ENCODE data around the gene TRAPPC11.
A peak's percentile ranks its signal among the peaks of the same experiment; 100 is the strongest.
"Not testable (repeated sequence)": the region's sequence is repeated elsewhere in the genome, so short reads cannot be mapped to it uniquely, and the experiment has no call there.

The TRAPPC11 gene

DNA sequence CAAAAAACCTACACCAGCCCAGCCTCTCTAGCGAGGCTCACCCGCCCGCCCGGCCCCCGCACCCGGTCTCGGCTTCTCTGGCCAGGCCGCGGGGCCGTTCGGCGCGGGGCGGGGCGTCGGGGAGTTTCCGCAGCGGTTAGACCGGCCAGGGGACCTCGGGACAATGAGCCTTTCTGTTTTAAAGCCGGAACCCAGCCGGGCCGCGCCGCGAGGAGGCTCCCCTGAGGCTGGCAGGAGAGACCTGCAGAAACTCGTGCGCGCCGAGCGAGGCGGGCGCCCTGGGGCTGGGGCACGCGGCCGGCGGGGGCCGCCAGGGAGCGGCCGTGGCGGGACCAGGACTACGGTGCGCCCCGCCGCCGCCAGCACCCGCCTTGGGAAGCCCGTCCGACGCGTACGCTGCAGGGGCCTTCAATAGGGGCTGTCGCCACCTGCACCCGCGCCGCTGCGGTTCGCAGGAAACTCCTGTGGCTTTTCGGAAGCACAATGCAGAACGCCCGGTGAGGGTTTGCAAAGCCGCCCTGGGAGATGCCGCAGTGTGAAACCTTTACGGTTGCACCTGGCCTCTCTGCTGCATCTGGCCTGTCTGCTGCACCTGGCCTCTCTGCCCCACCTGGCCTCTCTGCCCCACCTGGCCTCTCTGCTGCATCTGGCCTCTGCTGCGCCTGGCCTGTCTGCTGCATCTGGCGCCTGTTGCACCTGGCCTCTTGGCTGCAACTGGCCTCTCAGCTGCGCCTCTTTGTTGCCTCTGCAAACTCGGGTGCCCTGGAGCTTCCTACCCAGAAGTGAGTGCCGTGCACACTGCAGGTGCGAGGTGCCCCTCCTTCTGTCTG is 63.9 kb downstream of the TRAPPC11 start:
- peak; percentile 17 to 19 for DNase-seq

DNA sequence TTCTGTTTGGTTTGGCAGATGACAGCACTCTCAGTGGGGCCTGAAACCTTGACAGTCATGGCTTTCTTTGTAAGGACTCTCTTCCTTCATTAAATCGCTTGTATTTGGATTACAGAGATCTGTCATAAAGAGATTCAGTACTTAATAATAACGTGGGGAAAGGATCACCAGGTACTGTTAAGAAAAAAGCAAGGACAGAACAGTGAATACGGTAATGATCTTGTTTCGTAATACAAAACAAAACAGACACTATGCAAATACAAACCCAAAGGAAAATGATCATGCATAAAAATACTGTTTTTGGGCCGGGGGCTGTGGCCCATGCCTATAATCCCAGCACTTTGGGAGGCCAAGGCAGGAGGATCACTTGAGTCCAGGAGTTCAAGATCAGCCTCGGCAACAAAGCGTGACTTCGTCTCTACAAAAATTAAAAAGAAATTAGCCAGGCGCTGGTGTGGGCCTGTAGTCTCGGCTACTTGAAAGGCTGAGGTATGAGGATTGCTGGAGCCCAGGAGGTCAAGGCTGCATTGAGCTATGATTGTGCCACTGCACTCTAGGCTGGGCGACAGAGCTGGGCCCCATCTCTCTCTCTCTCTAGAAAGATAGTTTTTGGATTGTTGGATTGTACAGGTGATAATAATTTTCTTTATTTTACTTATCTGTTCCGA is 64.6 kb downstream of the TRAPPC11 start:
- no peak for DNase-seq

DNA sequence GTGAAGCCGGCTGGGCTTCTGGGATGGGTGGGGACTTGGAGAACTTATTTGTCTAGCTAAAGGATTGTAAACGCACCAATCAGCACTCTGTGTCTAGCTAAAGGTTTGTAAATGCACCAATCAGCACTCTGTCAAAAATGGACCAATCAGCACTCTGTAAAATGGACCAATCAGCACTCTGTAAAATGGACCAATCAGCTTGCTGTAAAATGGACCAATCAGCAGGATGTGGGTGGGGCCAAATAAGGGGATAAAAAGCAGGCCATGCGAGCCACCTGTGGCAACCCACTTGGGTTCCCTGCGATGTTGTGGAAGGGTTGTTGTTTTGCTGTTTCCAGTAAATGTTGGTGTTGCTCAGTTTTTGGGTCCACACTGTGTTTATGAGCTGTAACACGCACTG is 66.5 kb downstream of the TRAPPC11 start:
- not testable (repeated sequence) for DNase-seq

DNA sequence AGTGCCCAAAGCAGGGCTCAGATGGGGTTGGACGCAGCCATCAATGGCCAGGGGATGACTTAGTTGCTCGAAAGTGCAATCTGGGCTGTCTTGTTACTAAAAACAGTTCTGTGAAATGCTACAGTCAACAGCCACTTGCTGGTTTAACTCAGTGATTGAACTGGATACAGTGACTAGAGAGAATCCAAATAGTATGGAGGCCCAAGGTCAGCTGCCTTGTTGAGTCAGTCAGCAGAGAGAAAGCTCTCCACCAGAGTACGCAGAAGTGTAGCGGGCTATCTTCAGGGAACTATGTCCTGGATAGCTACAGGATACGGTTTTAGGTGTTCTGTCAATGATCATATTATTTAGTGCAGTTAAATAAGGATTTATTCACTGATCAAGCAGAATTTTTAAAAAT is 68.4 kb downstream of the TRAPPC11 start:
- no peak for DNase-seq

DNA sequence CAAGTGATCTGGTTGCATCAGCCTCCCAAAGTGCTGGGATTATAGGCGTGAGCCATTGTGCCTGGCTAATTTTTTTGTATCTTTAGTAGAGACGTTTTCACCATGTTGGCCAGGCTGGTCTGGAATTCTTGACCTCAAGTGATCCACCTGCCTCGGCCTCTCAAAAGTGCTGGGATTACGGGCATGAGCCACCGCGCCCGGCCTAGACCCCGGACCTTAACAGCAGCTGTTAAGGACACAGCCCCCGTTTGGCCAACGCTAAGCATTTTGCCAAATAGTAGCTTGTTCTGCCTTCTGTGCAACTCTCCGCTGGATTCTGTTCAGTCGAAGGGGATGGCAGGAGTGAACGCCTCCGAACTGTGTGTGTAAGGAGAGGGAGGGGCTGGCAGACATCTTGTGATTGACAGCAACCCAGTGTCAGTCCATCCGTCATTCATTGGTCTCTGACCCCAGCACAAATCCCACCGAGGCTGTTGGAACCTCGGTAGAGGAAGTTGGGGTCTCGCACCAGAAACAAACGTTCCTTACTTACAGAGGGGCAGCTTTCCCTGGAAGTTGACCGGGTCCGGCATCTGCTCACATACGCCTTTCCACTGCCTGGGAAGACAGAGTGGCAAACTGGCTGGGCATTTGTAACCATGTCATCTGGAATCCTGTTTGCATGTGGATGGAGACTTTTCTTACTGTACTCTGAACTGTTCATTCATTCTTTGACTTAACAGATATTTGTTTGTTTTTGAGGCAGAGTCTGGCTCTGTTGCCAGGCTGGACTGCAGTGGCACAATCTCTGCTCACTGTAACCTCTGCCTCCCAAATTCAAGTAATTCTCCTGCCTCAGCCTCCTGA is 69.4 kb downstream of the TRAPPC11 start:
- no peak for DNase-seq

DNA sequence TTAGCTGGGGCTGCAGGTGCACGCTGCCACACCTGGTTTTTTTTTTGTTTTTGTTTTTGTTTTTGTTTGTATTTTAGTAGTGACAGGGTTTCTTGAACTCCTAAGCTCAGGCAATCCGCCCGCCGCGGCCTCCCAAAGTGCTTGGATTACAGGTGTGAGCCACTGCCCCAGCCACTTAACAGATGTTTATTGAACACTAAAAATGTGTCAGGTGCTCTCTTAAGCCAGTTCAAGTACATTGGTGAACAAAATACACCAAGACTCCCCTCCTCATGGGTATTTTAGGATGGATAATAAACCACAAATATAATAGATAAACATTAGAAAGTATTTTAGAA is 69.9 kb downstream of the TRAPPC11 start:
- DNase-seq, result no peak

DNA sequence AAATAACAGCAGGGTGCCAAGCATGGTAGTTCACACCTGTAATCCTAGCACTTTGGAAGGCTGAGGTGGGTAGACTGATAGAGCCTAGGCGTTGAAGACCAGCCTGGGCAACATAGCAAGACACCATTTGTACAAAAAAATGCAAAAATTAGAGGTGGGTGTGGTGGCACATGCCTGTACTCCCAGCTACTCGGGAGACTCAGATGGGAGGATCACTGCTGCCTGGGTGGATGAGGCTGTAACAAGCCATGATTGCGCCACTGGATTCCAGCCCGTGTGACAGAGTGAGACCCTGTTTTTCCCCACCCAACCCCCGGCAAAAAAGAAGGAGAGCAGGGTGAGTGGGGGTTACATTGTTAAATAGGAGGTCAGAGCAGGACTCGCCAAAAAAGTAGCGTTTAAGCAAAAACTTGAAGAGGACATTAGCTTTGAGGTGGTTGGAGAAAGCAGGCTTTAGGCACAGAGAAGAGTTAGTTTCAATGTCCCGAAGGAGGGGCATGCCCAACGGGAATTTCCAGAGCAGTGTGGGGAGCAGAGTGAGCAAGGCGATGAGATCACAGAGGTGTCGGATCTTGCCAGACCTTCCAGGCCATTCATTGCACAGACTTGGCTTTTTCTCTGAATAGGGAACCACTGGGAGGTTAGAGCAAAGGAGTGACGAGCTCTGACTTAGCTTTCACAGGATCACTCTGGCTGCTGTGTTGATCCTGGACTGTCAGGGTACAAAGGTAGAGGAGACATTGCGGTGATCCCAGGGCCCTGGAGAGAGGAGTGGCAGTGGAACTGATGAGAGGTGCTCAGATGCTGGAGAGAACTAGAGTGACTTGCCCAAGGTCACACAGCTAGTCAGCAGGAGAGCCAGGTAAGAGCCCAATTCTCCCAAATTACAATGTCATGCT is 70.6 kb downstream of the TRAPPC11 start:
- DNase-seq, result no peak

DNA sequence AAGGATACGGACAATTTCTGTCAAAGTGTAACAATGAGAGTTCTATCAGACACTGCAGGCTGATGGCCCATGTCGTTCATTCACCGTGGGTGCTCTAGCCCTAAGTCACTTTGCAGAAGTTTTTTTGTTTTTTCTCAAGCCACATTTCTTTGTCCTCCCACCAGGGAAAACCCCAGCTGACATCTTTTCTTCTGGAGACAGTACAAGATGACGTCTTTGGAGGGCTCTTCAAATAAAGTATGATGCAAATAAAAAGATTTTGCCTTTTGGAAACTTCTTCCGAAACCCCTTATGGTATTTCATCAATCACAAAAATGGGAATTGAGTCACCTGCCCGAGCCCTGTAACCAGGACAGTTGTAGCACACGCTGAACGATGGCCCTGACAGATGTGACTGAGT is 73.2 kb downstream of the TRAPPC11 start:
- DNase-seq, result no peak

DNA sequence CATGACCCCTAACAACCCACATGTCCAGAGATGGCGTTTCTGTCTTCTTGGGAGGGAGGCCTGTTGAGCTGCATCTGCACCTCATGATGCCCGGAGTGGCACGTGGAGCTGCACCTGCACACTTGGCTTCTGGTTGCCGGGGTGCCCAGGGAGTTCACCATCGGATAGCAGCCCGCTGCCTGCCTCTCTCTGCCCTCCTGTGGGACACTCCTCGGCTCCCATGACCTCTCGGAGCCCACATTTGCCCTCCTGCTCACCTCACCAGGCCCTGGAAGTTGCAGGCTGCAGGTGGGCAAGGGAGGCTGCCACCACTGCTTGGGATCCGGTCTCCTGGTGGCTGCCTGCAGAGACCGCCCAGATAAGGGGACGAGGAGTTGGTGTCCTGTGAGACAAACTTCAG is 74.1 kb downstream of the TRAPPC11 start:
- DNase-seq, result no peak

DNA sequence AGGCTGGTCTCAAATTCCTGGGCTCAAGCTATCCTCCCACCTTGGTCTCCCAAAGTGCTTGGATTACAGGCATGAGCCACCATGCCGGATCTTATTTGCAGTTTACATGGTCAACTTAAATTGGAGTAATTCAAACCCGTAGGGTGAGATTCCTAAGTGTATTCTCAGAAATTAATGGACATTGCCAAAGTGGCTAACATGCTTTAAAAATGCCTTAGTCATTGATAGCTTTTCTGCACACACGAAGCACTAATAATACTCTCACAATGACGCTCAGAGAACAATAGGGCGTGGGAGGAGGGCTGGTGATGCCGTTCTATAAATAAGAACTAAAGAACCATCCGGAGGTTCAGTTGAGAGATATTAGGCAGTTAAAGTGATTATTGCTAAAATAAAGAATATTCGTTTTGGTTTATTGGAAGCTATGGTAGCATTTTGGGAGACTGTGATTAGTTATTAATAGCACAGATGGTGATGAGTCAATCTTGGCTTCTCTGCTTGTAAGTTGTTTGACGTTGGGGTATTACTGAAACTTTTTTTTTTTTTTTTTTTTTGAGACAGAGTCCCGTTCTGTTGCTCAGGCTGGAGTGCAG is 79.1 kb downstream of the TRAPPC11 start:
- DNase-seq, result no peak

DNA sequence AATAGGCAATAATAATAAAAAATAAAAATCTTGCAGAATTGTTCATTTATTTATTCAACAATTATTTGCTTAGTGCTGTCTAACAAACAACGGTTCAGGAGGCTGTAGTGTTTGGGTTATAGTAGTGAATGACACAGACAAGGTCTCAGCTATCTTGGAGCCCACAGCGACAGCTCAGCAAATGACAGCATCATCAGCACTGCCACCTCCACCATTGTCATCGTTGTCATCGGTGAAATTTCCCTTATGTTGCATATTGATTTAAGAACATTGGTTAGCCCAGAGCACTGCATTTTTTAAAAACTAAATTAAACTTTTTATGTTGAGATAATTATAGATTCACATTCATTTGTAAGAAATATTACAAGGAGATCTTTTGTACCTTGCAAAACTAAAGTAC is 79.9 kb downstream of the TRAPPC11 start:
- DNase-seq, result no peak

DNA sequence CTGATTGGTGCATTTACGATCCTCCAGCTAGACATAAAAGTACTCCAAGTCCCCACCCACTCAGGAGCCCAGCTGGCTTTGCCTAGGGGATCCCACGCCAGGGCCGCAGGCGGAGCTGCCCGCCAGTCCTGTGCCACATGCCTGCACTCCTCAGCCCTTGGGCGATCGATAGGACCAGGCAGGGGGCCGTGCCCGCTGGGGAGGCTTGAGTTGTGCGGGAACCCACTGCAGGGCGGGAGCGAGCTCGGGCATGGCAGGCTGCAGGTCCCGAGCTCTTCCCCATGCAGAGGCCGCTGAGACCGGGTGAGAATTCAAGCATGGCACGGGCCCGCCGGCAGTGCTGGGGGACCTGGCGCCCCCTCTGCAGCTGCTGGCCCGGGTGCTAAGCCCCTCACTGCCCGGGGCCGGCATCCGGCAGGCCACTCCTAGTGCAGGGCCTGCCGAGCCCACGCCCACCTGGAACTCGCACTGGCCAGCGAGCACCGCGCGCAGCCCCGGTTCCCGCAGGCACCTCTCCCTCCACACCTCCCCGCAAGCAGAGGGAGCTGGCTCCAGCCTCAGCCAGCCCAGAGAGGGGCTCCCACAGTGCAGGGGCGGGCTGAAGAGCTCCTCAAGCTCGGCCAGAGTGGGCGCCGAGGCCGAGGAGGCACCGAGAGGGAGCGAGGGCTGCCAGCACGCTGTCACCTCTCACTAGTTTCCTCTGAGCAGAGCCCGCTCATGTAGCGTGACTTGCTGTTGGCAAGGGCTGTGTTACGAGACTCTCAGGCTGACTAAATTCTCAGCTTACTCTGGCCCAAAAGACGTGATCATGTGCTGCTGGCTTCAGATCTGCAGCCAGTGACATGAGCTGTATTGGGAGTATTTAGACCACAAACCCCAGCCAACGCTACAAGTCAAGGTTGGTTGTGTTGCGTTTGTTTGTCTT is 87.5 kb downstream of the TRAPPC11 start:
- no peak for DNase-seq

DNA sequence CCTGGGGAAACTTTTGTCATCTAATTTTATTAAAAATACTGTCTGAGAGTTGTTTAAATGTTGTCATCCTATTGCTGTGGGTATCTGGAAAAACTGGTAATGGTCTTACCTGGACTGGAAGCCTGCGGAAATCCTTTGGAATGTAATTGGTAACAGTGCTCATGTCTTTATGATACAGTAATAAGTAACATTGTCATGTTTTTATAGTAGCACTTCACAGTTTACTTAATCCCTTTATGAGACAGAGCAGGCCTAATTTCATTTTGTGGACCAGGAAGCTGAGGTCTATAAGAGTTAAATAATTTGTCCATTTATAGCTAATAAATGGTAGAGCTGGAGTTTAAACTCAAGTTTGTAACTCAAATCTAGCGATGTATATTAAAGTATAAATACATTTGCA is 88.3 kb downstream of the TRAPPC11 start:
- no peak for DNase-seq

DNA sequence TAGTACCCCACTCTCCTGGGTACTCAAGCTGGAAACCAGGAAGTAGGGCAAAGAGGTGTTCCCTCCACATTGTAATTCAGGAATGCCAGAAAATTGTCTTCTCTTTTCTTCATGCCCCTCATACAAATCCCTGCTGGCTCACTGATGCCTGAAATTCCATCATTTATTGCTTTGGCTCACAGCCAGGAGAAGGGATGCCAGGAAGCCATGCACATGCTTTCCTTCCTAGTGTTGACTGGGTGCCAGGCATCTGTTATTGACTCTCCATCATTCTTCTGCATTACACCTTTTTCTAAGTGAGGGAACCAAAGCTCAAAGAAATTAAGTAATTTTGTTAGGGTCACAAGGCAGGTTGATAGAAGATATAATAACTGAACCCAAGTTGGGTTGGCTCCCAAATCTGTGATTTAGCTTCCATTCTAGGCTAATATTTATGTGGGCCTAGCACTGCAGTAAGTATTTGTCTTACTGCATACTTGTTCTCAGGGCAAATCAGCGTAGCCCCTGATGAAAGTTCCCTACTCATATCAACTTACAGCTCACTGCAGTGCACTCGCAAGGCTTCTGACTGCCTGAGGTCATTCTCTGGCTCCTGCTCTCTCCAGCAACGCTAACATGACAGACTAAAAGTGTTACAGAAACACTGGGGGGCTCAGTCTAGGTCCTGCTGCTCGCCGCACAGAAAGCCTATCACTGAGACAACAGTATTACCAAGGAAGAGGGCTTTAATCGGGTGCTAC is 89.0 kb downstream of the TRAPPC11 start:
- no peak for DNase-seq

DNA sequence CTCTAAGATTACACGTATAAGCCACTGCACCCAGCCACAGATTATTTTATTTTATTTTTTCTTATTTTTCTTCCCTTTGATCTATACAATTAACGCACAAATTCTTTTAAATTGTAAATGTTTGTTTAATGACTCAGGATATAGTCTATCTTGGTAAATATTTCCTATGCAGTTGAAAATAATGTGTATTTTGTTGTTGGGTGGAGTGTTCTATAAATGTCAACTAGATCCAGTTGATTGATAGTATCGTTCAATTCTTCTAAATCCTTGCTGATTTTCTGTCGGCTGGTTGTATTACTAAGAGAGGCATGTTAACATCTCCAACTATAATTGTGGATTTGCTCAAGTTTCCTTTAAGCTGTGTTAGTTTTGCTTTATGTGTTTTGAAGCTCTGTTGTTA is 92.0 kb downstream of the TRAPPC11 start:
- no peak for DNase-seq

DNA sequence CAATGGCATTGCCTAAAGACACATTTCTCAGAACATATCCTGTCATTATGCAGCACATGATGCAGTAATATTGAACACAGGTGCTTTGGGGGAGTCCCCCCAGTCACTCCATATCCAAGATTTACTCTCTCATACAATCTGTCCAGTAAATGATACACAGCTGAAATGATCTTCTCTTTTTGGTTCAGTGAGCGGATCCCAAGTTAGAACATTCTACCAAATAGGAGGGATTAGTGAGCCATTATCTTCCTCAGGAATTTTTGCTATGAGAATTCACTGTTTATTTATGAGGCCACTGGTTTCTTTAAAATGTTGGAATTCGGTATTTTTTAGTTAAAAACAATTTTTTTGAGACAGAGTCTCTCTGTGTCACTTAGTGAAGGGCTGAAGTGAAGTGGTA is 96.5 kb downstream of the TRAPPC11 start:
- DNase-seq, result no peak

DNA sequence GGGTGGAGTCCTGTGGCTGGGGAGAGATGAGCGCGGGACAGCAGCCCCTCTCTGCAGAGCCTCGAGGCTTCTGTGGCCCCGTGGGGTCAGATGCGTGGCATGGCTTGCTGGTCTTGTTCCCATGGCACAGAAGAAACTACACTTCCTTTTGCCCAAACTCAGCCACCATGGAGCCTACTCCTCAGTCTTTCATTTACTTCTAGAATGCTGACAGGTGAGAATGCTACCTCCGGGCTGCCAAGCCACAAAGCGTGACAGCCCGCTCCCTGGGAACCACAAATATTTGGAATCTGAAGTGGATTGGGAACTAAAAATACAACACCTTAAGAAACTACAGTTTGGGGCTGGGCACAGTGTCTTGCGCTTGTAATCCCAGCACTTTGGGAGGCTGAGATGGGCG is 98.0 kb downstream of the TRAPPC11 start:
- DNase-seq, result no peak

DNA sequence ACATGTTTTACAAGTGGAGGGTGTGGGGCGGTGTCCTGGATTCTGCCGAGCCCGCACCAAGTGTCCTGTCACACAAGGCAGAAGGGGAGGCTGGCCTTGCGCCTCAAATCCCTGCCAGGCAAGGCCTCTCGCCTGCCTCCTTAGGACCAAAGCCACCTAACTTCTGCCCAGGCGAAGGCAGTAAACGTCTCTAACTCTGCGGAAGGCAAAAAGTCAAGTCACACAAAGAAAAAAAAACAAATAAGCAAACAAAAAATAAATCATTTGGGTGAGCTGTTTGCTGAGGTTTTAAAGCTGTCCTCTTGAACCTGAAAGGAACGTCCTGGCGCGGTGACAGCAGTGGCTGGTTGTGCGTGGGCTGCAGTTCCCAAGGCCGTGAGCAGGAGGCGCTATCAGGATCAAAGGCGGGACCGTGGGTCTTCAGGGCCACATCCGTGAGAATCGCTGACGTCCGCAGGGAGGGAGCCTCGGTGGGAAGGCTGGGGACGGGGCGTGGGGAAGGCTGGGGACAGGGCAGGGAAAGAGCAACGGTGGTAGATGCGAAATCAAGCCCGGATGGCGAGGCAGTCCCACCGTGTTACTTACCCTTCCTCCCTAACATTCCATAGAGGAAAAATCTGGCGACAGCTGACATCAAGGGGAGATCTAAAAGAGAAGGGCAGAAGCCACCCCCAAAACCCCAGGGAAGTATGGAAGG is 99.1 kb downstream of the TRAPPC11 start:
- no peak for DNase-seq

DNA sequence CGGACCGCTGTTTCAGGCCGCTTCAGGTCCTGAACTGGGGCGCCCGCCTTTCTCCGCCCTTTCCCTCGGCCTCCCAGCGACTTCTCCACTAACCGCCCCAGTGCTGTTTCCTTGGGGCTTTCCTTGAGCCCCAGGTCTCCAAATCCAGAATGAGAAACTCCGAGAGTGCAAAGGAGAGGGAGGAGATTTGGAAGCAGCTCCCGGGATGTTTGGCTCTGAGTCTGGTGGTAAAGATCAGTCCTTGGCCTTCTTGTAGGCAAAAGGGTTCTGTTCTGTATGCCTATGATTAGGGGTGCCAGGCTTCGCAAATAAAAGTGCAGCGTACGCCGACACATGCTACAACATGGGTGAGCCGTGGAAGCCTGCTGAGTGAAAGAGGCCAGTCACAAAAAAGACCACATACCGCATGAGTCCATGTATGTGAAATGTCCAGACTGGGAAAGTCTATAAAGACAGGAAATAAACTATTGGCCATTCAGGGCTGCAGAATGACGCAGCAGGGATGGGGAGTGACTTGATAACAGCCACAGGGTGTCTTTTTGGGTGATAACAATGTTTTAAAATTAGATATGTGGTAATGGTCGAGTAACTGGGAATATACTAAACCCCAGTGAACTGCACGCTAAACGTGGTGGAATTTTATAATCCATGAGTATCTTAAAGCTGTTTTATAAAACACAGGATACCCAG is 99.8 kb downstream of the TRAPPC11 start:
- no peak for DNase-seq

Data from activated CD4-positive, alpha-beta T cell treated with anti-CD3 and anti-CD28 coated beads, Interleukin-2, amount 50 U/mL, for 4 hours (primary cell).